HG03571 (cell line): ENCODE data around the gene DUSP2.
"Not testable (repeated sequence)": the region's sequence is repeated elsewhere in the genome, so short reads cannot be mapped to it uniquely, and the experiment has no call there.

ENCODE experiments used
- ATAC-seq: cut with Tn5 transposase; IDR thresholded peaks from one replicate; pipeline ENCODE4 v1.9.1; 2021; ENCODE audit not compliant: unreplicated experiment

DUSP2 gene

GRCh38 chr2:96147593-96148201 is 2.5 kb upstream of the DUSP2 start:
- no peak for ATAC-seq

- ATAC-seq: no peak
Observed at GRCh38 chr2:96146881-96147592, 1.8 kb upstream of the DUSP2 start.

GRCh38 chr2:96146153-96146880 is 1.1 kb upstream of the DUSP2 start:
- ATAC-seq: peak; percentile 25

- ATAC-seq: peak; percentile 1
Observed at GRCh38 chr2:96145848-96146152, 560 bp upstream of the DUSP2 start.

GRCh38 chr2:96144481-96145035 is 682 bp downstream of the DUSP2 start:
- ATAC-seq: no peak

- ATAC-seq: no peak
Observed at GRCh38 chr2:96143848-96144480, 1.3 kb downstream of the DUSP2 start.

- ATAC-seq: no peak
Observed at GRCh38 chr2:96143231-96143847, 1.9 kb downstream of the DUSP2 start.

- ATAC-seq: no peak
Observed at GRCh38 chr2:96142217-96143113, 2.8 kb downstream of the DUSP2 start.

GRCh38 chr2:96141624-96141967 is 3.6 kb downstream of the DUSP2 start:
- not testable (repeated sequence) for ATAC-seq

GRCh38 chr2:96140941-96141623 is 4.2 kb downstream of the DUSP2 start:
- no peak for ATAC-seq

- no peak for ATAC-seq
Observed at GRCh38 chr2:96139181-96139758, 6.0 kb downstream of the DUSP2 start.

GRCh38 chr2:96138179-96139145 is 6.8 kb downstream of the DUSP2 start, which contains the start of gene ASTL:
Gene ASTL, minus strand, starts transcription at chr2:96138502. Its CDS starts 66 bp downstream, at chr2:96138436.
- ATAC-seq: no peak

- no peak for ATAC-seq
Observed at GRCh38 chr2:96137321-96138178, 7.7 kb downstream of the DUSP2 start.

- no peak for ATAC-seq
Observed at GRCh38 chr2:96136129-96136720, 9.0 kb downstream of the DUSP2 start.

- no peak for ATAC-seq
Observed at GRCh38 chr2:96135621-96136020, 9.6 kb downstream of the DUSP2 start.

GRCh38 chr2:96135171-96135570 is 10.1 kb downstream of the DUSP2 start:
- no peak for ATAC-seq

- no peak for ATAC-seq
Observed at GRCh38 chr2:96134421-96134820, 10.8 kb downstream of the DUSP2 start.
